ENCODE results near the gene NCCRP1. TPM values are rescaled to one million over a fixed set of nuclear protein-coding genes. Genes with fewer than 3 reads are reported as not detected.

The NCCRP1 gene
- total RNA-seq, 1 experiment from 2014 or later, result not detected

GRCh38 chr19:39180749-39181148 lies 16.0 kb upstream of the NCCRP1 start:
- no peak for DNase-seq (ENCODE audit: low spot score)

GRCh38 chr19:39181500-39182173 lies 15.1 kb upstream of the NCCRP1 start:
- no peak for DNase-seq (ENCODE audit: low spot score)

- no peak for DNase-seq (ENCODE audit: low spot score)
Measured at GRCh38 chr19:39182174-39182505, 14.6 kb upstream of the NCCRP1 start.

DNA sequence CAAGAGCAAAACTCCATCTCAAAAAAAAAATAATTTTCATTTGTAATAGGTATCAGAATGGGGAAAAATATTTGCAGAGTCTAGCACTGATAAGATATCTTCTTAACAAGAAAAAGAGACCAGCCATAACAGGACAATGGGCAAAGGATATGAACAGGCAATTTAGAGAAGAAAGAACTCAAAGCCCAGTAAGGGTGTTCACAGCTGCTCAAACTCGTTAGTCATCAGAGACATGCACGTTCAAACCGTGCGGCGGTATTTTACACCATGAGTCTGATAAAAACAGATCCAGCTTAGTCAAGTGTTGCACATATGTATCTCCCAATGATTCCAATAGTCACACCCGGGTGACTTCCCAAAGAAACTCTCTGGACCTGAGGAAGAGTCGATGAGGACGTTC lies 13.7 kb upstream of the NCCRP1 start:
- DNase-seq (ENCODE audit: low spot score), result no peak

- DNase-seq (ENCODE audit: low spot score), result no peak
Measured at GRCh38 chr19:39186391-39186790, 10.4 kb upstream of the NCCRP1 start.

GRCh38 chr19:39187552-39187943 lies 9.2 kb upstream of the NCCRP1 start:
- DNase-seq (ENCODE audit: low spot score), result no peak

DNA sequence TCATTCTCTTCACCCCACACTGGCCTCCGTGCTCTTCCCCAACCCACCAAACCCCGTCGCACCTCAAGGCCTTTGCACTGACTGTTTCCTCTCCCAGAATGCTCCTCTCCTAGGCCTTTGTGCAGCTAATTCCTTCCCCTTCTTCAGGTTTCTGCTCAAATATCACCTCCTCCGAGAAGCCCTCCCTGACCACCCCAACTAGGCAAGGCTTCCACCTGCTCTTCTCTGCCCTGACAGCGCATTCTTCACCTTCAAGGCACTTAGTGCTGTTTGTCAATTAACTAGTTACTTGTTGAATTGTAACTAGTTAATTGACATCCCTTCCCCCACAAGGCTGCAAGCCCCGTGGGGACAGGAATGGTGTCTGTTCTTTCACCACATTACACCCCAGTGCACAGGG lies 7.8 kb upstream of the NCCRP1 start:
- DNase-seq (ENCODE audit: low spot score), result no peak

- DNase-seq (ENCODE audit: low spot score), result no peak
Measured at GRCh38 chr19:39190768-39191167, 6.0 kb upstream of the NCCRP1 start.

- no peak for DNase-seq (ENCODE audit: low spot score)
Measured at GRCh38 chr19:39192846-39193245, 3.9 kb upstream of the NCCRP1 start.

DNA sequence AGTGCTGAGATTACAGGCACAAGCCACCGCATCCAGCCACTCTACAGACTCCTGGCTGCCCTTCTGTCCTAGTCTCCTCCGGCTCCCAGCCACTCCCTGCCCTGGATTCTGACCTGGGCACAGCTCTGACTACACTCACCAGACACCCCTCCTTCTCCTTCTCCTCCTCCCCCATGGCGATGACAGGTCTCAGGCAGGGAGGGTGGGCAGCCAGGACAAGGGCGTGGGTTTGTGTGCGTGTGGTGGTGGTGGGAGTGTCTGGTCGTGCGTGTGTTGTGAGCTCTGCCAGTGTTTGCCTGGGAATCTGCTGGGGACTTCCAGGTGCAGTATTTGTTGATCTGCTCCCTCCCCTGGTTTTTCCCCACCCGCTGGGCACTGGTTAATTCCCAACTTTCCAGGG lies 3.0 kb upstream of the NCCRP1 start:
- no peak for DNase-seq (ENCODE audit: low spot score)

DNA sequence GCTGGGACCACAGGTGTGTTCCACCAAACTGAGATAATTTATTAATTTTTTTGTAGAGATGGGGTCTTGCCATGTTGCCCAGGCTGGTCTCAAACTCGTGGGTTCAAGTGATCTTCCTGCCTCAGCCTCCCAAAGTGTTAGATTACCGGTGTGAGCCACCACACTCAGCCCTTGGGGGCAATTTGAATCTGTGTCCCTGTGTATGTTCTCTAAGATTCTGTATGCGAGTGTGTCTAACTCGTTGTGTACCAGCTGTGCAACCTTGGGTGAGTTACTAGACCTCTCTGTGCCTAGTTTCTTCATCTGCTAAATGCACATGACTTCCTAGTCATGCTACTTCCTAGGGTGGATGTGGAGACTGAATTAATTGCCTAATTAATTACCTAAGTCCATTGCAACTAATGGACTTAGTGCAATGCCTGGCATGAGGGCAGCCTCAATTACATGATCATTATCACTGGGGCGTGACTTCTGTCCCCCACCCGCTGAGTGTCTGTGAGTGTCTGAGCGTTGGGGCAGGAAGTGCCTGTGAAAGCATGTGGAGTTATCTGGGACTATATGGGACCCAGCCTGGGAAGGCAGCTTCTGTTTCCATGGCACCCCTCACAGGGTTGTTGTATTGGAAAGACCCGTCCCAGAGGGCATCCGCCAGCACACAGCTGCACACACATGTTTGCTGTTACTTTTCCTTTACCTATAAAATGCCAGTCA lies 1.8 kb upstream of the NCCRP1 start:
- DNase-seq (ENCODE audit: low spot score), result no peak

GRCh38 chr19:39195755-39196154 lies 1.0 kb upstream of the NCCRP1 start:
- DNase-seq (ENCODE audit: low spot score), result no peak

DNA sequence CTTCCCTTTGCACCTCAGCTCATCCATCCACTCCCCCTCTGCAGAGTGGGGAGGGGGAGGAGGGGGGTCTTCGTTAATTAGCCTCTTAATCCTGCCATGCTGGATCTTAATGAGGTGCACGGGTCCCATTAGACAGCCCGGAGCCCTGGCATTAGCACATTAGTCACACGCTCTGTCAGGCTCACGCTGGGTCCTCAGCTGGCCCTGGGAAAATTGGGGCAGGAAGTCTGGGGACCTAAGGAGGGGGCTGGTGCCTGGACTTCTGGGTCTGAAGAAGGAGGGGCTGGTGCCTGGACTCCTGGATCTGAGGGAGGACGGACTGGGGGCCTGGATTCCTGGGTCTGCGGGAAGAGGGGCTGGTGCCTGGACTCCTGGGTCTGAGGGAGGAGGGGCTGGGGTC lies 444 bp upstream of the NCCRP1 start:
- DNase-seq (ENCODE audit: low spot score), result no peak

- DNase-seq (ENCODE audit: low spot score), result no peak
Measured at GRCh38 chr19:39197808-39198207, 1.0 kb downstream of the NCCRP1 start.

DNA sequence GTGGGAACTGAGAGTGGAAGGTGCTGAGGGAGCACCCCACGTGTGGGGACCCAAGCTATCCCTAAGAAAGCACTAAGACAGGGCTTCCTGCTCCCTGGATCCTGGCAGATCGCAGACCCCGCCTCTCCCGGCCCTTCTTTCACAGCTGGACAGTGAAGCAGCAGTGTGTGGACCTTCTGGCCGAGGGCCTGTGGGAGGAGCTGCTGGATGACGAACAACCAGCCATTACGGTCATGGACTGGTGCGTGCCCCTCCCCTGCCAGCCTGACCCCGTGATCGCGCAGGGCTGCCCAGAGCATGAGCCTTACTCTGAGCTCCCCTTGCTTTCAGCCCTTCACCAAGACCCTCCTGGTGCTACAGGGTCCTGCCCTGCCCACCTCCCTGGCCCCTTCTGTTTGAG lies 2.3 kb downstream of the NCCRP1 start:
- DNase-seq (ENCODE audit: low spot score), result no peak

DNA sequence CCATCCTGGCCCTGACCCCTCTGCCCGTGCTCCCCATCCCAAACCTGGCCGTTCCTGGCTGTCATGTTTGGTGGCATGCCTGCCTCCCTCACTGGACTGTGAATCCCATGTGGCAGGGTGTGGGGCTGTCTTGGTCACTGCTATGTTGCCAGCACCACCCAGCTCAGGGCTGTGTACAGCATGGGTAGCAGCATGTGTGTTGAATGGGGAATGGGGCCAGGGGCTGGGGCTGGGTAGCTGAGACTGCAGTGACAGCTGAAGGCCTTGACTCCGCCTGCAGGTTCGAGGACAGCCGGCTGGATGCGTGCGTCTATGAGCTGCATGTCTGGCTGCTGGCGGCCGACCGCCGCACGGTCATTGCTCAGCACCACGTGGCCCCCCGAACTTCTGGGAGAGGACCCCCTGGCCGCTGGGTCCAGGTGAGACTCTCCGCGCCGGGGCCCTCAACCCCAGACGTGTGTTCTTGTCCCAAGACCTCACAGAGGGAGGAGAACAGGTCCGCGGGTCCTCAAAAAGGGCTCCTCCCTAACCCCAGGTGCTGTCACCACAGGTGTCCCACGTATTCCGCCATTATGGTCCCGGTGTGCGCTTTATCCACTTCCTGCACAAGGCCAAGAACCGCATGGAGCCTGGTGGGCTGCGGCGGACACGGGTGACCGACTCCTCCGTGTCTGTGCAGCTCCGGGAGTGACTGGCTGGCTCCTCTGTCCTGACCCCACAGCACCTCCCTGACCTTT lies 3.5 kb downstream of the NCCRP1 start:
- no peak for DNase-seq (ENCODE audit: low spot score)

DNA sequence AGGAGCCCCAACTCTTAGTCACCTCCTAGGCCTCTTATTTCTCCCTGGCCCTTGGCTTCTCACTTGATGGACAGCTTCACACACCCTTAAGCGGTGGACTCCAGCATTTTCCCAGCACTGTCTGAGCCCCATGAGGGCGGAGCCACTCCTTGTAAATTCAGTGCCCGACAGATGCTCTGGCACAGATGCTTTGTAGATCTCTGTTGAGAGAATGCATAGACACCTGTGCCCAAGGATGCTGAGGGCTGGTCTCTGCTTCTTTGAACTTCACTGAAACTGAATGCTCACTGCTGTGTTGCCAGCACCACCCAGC lies 4.0 kb downstream of the NCCRP1 start:
- no peak for DNase-seq (ENCODE audit: low spot score)

GRCh38 chr19:39202998-39203355 lies 6.2 kb downstream of the NCCRP1 start:
- DNase-seq (ENCODE audit: low spot score), result no peak

- no peak for DNase-seq (ENCODE audit: low spot score)
Measured at GRCh38 chr19:39203372-39204341, 6.9 kb downstream of the NCCRP1 start, which contains the start of gene SYCN. Gene SYCN, minus strand, starts transcription at chr19:39204263. Its CDS starts 9 bp downstream, at chr19:39204254.

DNA sequence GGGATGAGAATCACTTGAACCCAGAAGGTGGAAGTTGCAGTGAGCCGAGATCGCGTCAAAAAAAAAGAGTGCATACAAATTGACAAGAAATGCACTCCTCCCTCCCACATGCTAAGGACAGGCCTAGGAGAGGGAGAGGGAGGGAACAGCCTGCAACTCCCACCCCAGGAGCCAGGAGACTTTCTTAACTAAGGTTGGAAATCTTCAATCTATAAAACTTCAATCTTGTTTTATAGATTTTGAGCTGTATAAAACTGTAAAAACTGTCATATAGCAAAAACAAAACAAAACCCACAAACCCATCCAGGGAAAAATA lies 8.6 kb downstream of the NCCRP1 start:
- no peak for DNase-seq (ENCODE audit: low spot score)

- no peak for DNase-seq (ENCODE audit: low spot score)
Measured at GRCh38 chr19:39206122-39206521, 9.4 kb downstream of the NCCRP1 start.

DNA sequence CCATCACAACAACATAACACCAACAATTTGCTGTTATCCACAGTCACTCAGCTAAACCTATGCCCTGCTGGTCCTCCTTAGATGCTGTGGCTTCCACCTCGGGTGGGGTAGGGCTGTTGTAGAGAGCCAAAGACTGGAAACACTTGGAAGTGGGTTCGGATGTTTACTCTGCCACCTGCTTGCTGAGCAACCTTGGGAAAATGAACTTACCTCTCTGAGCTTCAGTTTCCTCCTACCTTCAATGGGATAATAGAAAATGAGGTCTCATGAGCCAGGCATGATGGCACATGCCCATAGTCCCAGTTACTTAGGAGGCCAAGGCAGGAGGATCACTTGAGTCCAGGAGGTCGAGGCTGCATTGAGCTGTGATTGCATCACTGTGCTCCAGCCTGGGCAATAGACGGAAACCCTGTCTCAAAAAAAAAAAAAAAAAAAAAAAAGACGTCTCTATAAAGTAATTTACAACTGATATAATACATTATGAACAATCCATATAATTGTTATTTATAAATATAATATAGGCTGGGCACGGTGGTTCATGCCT lies 10.6 kb downstream of the NCCRP1 start:
- DNase-seq (ENCODE audit: low spot score), result no peak
